Activated T-helper 17 cell treated with anti-CD3 and anti-CD28 coated beads, Interleukin-2, amount 50 U/mL, for 72 hours (primary cell): ENCODE results near the gene LIN52. TPM values are rescaled to one million over a fixed set of nuclear protein-coding genes. Genes with fewer than 3 reads are reported as not detected.
A peak's percentile ranks its signal among the peaks of the same experiment; 100 is the strongest.

Experiments
- ATAC-seq: fragments of 150-1000 bp; cut with Tn5 transposase; replicated peaks from 2 replicates; pipeline ENCODE4 v1.10.0; 2021; ENCODE audit warnings: mild to moderate bottlenecking, moderate library complexity
- H3K27ac Mint-ChIP-seq: one replicate; pipeline ENCODE4 v1.8.0; 2022; ENCODE audit warnings: mixed read lengths
- H3K27me3 Mint-ChIP-seq: one replicate; pipeline ENCODE4 v1.8.0; 2022; ENCODE audit warnings: mixed read lengths
- H3K36me3 Mint-ChIP-seq: one replicate; pipeline ENCODE4 v1.8.0; 2022; ENCODE audit warnings: low read depth, mild to moderate bottlenecking, mixed read lengths
- H3K4me1 Mint-ChIP-seq: one replicate; pipeline ENCODE4 v1.8.0; 2022; ENCODE audit warnings: mixed read lengths
- H3K4me3 Mint-ChIP-seq: one replicate; pipeline ENCODE4 v1.8.0; 2022; ENCODE audit warnings: mild to moderate bottlenecking, mixed read lengths
- H3K9me3 Mint-ChIP-seq: one replicate; pipeline ENCODE4 v1.8.0; 2022; ENCODE audit warnings: mixed read lengths
- total RNA-seq, 2 donors: library from RNA; stranded (reverse); gene quantifications; one replicate each; pipeline ENCODE4 v1.2.3, GENCODE V29; 2022

The LIN52 gene, protein sequence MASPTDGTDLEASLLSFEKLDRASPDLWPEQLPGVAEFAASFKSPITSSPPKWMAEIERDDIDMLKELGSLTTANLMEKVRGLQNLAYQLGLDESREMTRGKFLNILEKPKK
- total RNA-seq = 10 to 100 TPM; 15.4 to 19.7 TPM

DNA sequence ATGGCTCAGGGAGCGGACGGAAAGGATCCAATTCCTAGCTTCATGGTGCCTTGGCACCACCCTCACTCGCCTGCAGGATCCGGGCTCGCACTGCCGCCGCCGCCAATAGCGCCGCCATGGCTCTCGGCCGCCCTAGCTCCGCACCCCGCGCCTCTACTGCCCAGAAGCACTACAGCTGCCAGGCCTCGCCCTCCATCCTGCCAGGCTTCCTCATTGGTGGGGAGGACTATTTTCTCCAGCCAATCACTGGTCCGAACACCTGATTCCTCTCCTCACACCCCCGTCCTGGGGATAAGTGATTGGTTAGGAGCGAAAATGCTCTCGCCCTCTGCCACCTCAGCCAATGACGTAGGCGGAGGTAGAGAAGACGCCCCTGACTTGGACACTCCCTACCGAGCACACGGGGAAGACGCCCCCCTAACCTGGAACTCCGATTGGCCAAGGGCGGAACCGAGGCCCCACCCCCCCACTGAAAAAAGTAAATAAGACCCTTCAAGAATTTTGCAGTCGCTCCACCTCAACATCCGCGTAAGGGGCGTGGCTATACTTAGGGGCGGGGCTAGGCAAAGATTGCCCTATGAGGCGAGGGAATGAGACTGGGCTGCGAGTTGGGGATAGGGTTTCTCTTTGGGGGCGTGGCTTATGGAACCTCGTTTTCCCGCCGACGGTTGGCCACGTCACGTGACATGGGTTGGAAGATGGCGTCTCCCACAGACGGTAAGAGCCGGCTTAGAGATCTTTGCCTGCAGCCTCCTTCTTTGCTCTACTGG lies at the start of gene LIN52, which contains the start of gene ALDH6A1:
Gene LIN52, plus strand, starts transcription at position 680 of the 770 bp plus-strand sequence. Its CDS starts 19 bp downstream, at position 699.
Gene ALDH6A1, minus strand, starts transcription at position 177 of the 770 bp plus-strand sequence. Its CDS starts 59 bp downstream, at position 118.
- peaks cover 19% of the 10 kb centered on the region for H3K36me3 Mint-ChIP-seq
- peak; percentile 90 for ATAC-seq
- H3K9me3 Mint-ChIP-seq = no peaks in the 10 kb centered on the region
- peaks cover 26% of the 10 kb centered on the region for H3K4me1 Mint-ChIP-seq
- H3K27ac Mint-ChIP-seq = peak within 1 kb of the TSS; percentile 99
- H3K4me3 Mint-ChIP-seq = peak within 1 kb of the TSS; percentile 98
- H3K27me3 Mint-ChIP-seq = no peaks in the 10 kb centered on the region

DNA sequence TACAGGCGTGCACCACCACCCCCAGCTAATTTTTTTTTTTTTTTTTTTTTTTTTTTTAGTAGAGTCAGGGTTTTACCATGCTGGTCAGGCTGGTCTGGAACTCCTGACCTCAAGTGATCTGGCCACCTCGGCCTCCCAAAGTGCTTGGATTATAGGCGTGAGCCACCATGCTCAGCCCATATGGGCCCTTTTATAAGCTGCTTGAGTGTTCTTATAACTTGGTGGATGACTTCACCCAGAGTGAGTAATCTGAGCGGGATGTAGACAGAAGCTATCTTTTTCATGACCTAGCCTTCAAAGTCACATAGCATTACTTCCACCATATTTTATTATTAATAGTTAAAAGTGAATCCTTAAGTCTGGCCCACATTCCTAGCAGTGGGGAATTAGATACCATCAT lies 49.2 kb upstream of the LIN52 start:
- ATAC-seq = no peak
- Mint-ChIP-seq H3K36me3 (no peaks in the 10 kb centered on the region), H3K9me3 (no peaks in the 10 kb centered on the region), H3K4me1 (no peaks in the 10 kb centered on the region), H3K27me3 (no peaks in the 10 kb centered on the region), H3K4me3 (no peak overlapping the region), H3K27ac (no peak overlapping the region)

DNA sequence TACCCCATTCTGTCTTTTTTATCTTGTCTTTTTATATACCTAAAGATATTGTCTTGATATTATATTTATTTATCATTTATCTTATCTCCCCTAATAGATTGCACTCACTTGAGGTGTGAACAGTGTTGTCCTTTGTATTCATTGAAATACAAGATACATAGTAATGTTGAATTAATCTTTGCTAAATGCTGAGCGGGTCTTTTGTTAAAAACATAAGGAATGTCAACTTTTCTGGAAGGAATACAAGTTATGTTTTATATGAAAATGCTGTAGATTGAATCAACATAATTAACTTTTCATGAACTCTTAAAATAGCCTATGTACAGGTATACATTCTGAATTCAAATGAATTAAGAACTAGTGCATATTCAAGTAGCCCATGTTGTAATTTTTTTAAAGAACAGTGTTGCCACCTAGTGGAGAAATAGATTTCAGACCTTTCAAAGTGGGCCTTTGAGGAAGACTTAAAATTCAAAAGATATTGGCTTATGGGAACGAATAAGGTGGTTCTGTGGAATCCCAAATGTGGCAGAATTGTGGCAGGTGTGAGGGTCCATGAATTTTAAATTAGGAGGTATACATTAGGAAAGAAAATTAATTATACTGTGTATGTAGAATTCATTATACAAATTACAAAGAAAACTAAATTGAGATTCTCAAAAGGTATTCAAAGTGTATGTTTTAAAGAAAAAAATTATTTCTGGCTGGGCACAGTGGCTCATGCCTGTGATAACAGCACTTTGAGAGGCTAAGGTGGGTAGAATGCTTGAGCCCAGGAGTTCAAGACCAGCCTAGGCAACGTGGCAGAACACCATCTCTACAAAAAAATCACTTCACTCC lies 46.5 kb upstream of the LIN52 start:
- peak; percentile 50 for ATAC-seq
- H3K36me3 Mint-ChIP-seq = no peaks in the 10 kb centered on the region
- H3K27me3 Mint-ChIP-seq = no peaks in the 10 kb centered on the region
- H3K9me3 Mint-ChIP-seq = no peaks in the 10 kb centered on the region
- H3K27ac Mint-ChIP-seq = no peak overlapping the region
- H3K4me3 Mint-ChIP-seq = no peak overlapping the region
- no peaks in the 10 kb centered on the region for H3K4me1 Mint-ChIP-seq

DNA sequence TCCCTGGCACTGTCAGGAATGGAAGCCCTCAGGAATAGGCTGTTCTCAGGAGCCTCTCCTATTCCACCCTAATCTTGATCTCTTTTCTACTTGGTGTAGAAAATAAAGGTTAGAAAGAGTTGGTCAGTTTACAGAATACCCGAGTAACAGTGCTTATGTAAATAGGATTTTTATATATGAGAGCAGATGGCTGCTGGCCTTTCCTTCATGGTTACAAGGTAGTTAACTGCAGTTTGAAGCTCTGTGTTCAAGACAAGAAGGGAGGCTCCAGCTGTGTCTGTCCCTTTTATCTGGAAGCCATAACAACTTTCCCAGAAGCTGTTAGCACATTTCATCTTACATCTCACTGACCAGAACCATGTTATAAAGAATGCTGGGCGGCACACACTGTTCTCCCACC lies 42.5 kb upstream of the LIN52 start:
- H3K4me3 Mint-ChIP-seq = no peak overlapping the region
- no peaks in the 10 kb centered on the region for H3K4me1 Mint-ChIP-seq
- no peak for ATAC-seq
- H3K36me3 Mint-ChIP-seq = no peaks in the 10 kb centered on the region
- no peak overlapping the region for H3K27ac Mint-ChIP-seq
- no peaks in the 10 kb centered on the region for H3K27me3 Mint-ChIP-seq
- H3K9me3 Mint-ChIP-seq = no peaks in the 10 kb centered on the region

DNA sequence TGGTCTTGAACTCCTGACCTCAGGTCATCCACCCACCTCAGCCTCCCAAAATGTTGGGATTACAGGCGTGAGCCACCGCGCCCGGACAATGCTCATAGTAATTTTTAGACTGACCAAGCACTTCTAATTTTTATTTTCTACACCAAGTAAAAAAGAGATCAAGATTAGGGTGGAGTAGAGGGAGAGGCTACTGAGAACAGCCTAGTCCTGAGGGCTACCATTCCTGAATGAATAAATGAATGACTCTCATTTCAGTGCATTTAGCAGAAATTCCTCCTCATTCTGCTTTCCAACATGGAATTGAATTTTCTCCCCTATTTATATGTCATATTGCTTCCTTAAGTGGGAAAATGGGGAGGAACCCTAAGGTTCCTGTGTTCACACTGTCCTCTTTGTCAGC lies 39.2 kb upstream of the LIN52 start:
- Mint-ChIP-seq H3K27ac (no peak overlapping the region), H3K36me3 (no peaks in the 10 kb centered on the region), H3K27me3 (no peaks in the 10 kb centered on the region), H3K4me1 (no peaks in the 10 kb centered on the region), H3K9me3 (no peaks in the 10 kb centered on the region), H3K4me3 (no peak overlapping the region)
- ATAC-seq = no peak

DNA sequence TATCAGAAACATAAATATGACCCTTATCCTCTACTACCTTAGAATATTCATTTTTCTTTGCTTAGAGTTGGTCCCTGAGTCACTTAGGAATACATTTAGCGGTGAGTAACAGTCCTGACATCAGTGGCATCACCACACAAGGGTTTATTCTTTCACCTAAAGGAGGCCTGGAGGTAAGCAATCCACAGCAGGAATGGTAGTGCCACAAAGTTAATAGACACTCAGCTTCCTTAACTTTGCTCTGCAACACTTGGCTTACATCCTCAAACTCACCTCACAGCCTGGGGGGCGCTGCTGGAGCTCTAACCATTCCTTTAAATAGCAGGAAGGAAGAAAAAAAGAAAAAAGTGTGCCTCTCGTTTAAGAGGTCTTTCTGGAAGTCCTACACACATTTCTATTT lies 36.5 kb upstream of the LIN52 start:
- Mint-ChIP-seq H3K27me3 (no peaks in the 10 kb centered on the region), H3K36me3 (no peaks in the 10 kb centered on the region), H3K4me1 (no peaks in the 10 kb centered on the region), H3K9me3 (no peaks in the 10 kb centered on the region), H3K4me3 (no peak overlapping the region), H3K27ac (no peak overlapping the region)
- no peak for ATAC-seq

DNA sequence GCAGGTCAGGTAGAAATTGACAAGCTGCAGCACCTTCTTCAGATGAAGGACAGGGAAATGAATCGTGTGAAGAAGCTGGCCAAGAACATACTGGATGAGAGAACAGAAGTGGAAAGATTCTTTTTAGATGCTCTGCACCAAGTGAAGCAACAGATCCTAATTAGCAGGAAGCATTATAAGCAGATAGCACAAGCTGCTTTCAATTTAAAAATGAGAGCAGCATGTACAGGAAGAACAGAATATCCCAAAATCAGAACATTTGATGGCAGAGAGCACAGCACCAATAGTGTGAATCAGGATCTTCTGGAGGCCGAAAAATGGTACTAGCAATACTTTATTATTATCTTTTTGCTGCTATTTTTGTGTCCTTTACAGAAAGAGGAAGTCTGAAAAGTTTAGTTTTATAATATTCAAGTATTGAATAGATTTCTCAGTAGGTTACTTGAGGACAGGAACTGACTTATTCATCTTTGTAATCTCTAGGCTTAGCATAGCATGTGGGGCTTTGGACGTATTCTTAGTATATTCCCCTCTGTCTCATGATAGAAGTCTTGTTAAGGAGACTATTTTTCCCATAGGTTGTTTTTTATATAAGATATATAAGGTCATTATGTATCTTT lies 34.8 kb upstream of the LIN52 start:
- H3K27ac Mint-ChIP-seq = no peak overlapping the region
- ATAC-seq = no peak
- H3K27me3 Mint-ChIP-seq = no peaks in the 10 kb centered on the region

DNA sequence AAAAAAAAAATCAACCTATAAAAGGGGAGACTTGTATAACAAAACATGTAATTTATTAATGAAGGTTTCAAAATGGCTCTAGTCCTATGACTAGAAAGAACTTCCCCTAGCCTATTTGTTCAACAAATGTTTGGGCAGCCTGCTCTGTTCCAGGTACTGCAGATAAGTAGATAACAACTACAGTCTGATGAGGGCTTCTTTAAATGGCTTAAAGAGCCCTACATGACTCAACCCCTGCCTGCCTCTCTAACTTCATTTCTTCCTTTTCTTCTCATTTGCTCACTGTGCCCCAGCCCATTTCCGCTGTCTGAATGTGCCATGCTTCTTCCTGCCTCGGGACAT lies 22.0 kb upstream of the LIN52 start:
- Mint-ChIP-seq H3K27ac (peak overlapping the region; percentile 4), H3K4me1 (no peaks in the 10 kb centered on the region), H3K4me3 (no peak overlapping the region), H3K9me3 (no peaks in the 10 kb centered on the region), H3K27me3 (no peaks in the 10 kb centered on the region), H3K36me3 (peaks cover 85% of the 10 kb centered on the region)
- peak; percentile 57 for ATAC-seq

More for the DNA sequence above, 34.8 kb upstream of the LIN52 start:
- no peaks in the 10 kb centered on the region for H3K4me1 Mint-ChIP-seq
- no peak overlapping the region for H3K4me3 Mint-ChIP-seq
- H3K36me3 Mint-ChIP-seq = no peaks in the 10 kb centered on the region
- no peaks in the 10 kb centered on the region for H3K9me3 Mint-ChIP-seq

DNA sequence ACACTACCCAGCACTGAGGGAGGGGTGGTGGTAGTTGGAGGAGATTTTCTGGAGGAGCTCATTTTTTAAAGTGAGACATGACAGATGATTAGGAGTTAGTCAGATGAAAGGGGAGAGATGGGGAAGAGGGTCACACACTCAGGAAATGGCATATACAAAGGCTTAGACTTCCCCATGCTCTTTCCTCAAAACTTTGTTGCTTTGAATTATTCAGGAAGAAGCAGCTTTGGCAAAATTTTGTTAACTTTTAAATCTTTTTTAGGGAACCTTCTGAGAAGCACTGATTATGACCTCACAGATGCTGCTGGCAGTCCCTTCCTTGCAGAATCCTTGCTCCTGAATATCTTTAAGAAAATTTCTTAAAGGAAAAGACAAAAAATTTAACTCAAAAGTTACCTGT lies 20.3 kb upstream of the LIN52 start:
- Mint-ChIP-seq H3K36me3 (peaks cover 77% of the 10 kb centered on the region), H3K4me3 (no peak overlapping the region), H3K9me3 (no peaks in the 10 kb centered on the region), H3K27ac (no peak overlapping the region), H3K27me3 (no peaks in the 10 kb centered on the region), H3K4me1 (no peaks in the 10 kb centered on the region)
- no peak for ATAC-seq

DNA sequence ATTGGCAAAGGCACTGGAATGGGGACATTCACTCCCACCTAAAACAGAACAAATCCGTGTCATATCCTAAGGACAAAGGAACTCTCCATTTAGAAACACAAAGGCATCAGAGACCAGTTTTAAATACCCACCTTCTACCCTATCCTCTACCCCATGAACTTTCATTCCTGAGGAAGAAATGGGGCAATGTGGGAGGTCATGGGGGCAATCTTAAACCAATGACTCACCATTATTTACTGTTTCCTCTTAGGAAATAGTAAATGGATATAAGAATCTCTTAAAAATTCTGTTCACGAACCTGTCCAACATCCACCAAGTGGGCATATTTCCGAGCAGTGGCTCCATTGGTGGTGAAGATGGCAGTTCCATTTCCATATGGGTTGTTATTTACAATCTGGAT lies 19.9 kb upstream of the LIN52 start:
- Mint-ChIP-seq H3K27me3 (no peaks in the 10 kb centered on the region), H3K4me3 (no peak overlapping the region), H3K36me3 (peaks cover 73% of the 10 kb centered on the region), H3K9me3 (no peaks in the 10 kb centered on the region), H3K4me1 (no peaks in the 10 kb centered on the region), H3K27ac (no peak overlapping the region)
- ATAC-seq = no peak

DNA sequence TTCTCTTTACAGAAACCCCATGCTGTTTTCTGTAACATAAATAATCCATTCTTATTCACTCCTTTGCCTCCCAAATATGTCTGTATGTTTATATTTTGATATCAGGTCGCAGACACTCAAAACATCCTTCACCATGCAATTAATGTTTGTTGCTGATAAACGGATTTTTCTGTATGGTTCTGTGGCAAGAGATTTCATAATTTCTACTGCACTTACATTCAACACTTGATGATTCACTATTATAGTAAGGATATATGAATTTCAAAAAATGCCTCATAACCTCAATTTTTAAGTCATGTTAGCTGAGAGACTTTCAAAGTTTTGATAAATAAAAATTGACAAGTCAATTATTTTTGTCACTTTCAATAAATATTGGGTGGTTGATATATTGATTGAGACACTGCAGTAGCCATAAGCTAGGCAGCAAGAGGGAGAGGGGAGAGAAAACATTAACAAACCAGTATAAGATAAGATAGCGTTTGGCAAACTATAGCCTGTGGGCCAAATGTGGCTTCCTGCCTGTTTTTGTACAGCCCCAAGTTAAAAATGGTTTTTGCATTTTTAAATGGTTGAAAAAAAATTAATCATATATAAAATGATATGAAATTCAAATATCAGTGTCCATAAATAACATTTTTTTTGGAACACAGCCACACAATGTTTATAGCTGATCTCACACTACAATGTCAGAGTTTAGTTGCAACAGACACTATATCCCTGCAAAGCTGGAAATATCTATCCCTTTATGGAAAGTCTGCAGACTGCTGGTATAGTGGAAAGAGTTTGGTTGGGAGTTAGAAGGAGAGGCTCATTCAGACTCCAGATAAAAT lies 18.8 kb upstream of the LIN52 start:
- no peak for ATAC-seq
- no peak overlapping the region for H3K4me3 Mint-ChIP-seq
- peaks cover 67% of the 10 kb centered on the region for H3K36me3 Mint-ChIP-seq
- H3K4me1 Mint-ChIP-seq = no peaks in the 10 kb centered on the region
- no peaks in the 10 kb centered on the region for H3K9me3 Mint-ChIP-seq
- no peaks in the 10 kb centered on the region for H3K27me3 Mint-ChIP-seq
- H3K27ac Mint-ChIP-seq = no peak overlapping the region

DNA sequence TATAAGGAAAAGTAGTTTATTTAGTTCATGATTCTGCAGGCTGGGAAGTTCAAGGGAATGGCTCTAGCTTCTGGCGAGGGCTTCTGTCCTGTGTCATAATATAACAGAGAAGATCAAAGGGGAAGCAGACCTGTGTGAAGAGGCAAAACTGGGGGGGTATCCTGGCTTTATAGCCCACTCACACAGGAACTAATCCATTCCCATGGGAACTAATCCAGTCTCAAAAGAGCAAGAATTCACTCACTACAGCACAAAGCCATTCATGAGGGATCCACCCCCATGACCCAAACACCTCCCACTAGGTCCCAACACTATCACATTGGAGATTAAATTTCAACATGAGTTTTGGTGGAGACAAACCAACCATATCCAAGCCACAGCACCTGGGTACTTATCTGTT lies 7.4 kb upstream of the LIN52 start:
- Mint-ChIP-seq H3K4me3 (no peak overlapping the region), H3K27ac (no peak overlapping the region), H3K27me3 (no peaks in the 10 kb centered on the region), H3K36me3 (peaks cover 2% of the 10 kb centered on the region), H3K4me1 (no peaks in the 10 kb centered on the region), H3K9me3 (no peaks in the 10 kb centered on the region)
- ATAC-seq = no peak

DNA sequence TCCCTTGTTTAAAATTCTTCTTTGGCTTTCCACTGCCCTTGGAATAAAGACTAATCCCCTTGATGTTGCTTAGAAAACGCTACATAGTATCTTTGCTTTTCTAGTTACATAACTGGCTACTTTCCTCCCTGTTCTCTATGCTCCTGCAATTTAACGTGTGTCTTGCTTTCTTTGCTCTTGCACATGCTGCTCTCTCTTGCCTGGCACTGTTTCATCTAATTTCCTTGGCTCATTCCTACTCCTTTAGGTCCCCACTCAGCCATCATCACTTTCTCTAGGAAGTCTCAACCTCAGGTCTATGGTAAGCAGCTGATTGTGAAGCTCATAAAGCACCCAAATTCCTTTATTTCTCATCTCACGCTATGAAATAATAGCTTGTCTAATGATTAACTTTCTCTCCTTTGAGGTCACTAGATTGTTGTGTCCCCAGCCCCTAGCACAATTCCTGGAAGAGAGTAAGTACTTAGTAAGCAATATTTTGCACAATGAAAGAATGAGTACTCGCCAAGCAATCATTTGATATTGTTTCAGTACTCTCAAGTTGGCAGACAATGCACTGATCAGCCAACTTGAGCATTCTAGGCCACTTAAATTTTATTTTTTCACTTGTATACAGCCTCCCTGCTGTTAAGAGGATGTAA lies 3.8 kb upstream of the LIN52 start:
- no peak for ATAC-seq
- Mint-ChIP-seq H3K4me3 (no peak overlapping the region), H3K4me1 (peaks cover 13% of the 10 kb centered on the region), H3K9me3 (no peaks in the 10 kb centered on the region), H3K27me3 (no peaks in the 10 kb centered on the region), H3K36me3 (peaks cover 18% of the 10 kb centered on the region), H3K27ac (no peak overlapping the region)
